H54 (cell line): ENCODE measurements around the gene RIC1.
"Not testable (repeated sequence)": the region's sequence is repeated elsewhere in the genome, so short reads cannot be mapped to it uniquely, and the experiment has no call there.

Experiments used
- DNase-seq: peaks from one replicate; pipeline ENCODE4 v3.0.0; 2011; ENCODE audit warnings: low spot score, mixed read lengths; ENCODE audit not compliant: insufficient read length
- FAIRE-seq: peaks from 3 replicates; lab custom pipeline; 2011; peaks lifted over from hg19 to GRCh38; lab: Jason Lieb, UNC
- POLR2A ChIP-seq: IDR thresholded peaks from 2 replicates; pipeline ENCODE4 v1.6.1; 2011; ENCODE audit warnings: low read depth, mild to moderate bottlenecking, low read length

Gene RIC1

GRCh38 chr9:5787220-5787619 is 158.3 kb downstream of the RIC1 start:
- FAIRE-seq = no peak
- TF ChIP-seq POLR2A = no peak
- DNase-seq = no peak

- no peak for FAIRE-seq
- TF ChIP-seq POLR2A = no peak
Measured at GRCh38 chr9:5787759-5788302, 158.9 kb downstream of the RIC1 start.

GRCh38 chr9:5789489-5789888 is 160.6 kb downstream of the RIC1 start:
- TF ChIP-seq POLR2A = no peak
- DNase-seq (no peak), FAIRE-seq (no peak)

More at GRCh38 chr9:5787759-5788302, 158.9 kb downstream of the RIC1 start:
- DNase-seq = no peak

- FAIRE-seq = no peak
- no peak for TF ChIP-seq POLR2A
- DNase-seq = no peak
Measured at GRCh38 chr9:5790923-5791322, 162.0 kb downstream of the RIC1 start.

DNA sequence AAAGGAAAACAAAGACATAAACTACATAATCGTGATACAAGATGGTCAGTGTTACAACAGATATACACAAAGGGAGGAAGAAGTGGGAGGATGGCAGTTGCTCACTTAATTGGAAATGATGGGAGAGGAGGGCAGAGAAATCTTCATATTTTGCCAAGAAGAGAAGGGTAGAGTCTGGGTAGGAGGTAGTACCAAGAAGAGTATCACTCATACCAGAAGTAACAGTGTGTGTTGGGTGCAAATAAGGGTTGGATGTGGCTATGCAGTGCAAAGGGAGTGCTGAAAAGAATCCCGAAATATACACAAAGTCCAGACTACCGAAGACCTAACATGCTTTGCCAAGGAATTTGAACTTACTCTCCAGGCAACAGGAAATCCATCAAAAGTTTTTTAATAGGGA is 163.0 kb downstream of the RIC1 start:
- TF ChIP-seq POLR2A = no peak
- DNase-seq (no peak), FAIRE-seq (no peak)

- no peak for TF ChIP-seq POLR2A
- no peak for FAIRE-seq
- DNase-seq = no peak
Measured at GRCh38 chr9:5793812-5794211, 164.9 kb downstream of the RIC1 start.

- FAIRE-seq (no peak), DNase-seq (no peak)
- TF ChIP-seq POLR2A = no peak
Measured at GRCh38 chr9:5796298-5796697, 167.4 kb downstream of the RIC1 start.

- no peak for DNase-seq
- TF ChIP-seq POLR2A = no peak
- no peak for FAIRE-seq
Measured at GRCh38 chr9:5798581-5798980, 169.7 kb downstream of the RIC1 start.

GRCh38 chr9:5799314-5799713 is 170.4 kb downstream of the RIC1 start:
- no peak for TF ChIP-seq POLR2A
- FAIRE-seq = peak; percentile 91
- no peak for DNase-seq

DNA sequence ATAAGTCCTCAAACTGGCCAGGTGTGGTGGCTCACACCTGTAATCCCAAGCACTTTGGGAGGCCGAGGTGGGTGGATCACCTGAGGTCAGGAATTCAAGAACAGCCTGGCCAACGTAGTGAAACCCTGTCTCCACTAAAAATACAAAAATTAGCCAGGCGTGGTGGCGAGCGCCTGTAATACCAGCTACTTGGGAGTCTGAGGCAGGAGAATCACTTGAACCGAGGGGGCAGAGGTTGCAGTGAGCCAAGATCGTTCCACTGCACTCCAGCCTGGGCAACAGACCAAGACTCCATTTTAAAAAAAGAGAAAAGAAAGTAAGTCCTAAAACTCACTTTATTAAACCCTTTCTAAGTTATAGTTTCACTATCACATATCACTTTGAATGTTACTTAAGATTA is 171.5 kb downstream of the RIC1 start:
- FAIRE-seq, DNase-seq: not testable (repeated sequence)

GRCh38 chr9:5800969-5801738 is 172.2 kb downstream of the RIC1 start:
- FAIRE-seq (peak; percentile 65), DNase-seq (no peak)
- no peak for TF ChIP-seq POLR2A

GRCh38 chr9:5801739-5802113 is 172.8 kb downstream of the RIC1 start:
- no peak for FAIRE-seq
- DNase-seq = no peak
- TF ChIP-seq POLR2A = no peak

DNA sequence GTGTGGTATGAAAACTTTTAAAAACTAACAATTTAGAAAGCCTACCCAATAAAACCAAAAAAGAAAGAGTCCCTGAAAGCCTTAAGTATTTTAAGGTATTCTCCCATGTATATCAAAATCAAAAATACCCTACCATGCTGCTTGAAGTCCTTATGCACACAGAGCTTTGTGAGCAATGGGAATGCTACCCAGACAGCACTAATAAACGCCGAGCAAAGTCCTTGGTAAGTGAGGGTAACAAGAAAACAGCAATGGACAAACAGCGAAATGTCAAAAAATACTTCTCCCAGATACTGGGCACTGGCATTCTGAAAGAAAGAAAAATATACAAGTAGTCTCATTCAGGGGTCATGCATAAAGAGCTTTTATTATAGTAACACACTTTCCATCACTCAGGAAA is 176.6 kb downstream of the RIC1 start:
- TF ChIP-seq POLR2A = no peak
- no peak for FAIRE-seq
- no peak for DNase-seq

DNA sequence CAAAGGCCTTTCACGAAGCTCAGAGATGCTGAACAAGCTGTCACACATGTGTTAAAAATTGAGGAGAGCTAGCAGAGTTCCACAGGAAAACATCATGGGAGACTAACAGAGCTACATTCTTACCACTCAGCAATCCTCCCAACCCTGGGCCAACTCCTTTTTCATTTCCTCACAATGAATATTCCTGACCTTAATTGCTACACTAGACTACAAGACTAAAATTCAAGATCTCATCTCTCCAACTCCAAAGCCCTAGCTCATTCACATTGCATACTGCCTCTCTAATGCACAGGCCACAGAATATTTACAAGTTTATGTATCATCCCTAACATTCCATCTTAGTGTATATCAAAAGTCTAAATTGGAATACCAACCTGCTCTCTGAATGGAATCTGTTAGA is 182.8 kb downstream of the RIC1 start:
- no peak for DNase-seq
- TF ChIP-seq POLR2A = no peak
- FAIRE-seq = no peak

DNA sequence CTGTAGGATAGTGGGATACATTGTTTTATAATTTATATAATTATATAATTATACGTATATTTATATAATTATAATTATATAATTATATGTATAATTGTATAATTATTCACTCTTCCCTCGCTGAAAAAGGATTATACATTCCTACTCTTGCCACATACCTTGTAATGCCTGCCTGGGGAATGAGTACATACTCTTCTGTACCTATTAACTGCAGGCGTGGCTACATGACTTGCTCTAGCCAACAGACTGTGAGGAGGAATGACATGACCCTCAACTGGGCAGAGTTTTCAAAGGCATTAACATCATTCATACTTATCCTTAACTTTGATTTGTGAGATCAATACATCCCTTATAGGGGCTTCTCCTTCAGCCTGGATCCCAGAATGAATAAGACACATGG is 184.9 kb downstream of the RIC1 start:
- TF ChIP-seq POLR2A = no peak
- peak; percentile 20 for FAIRE-seq
- DNase-seq = no peak
